HCT116 (cell line): ENCODE data around the gene BRAT1. TPM values are rescaled to one million over a fixed set of nuclear protein-coding genes. Genes with fewer than 3 reads are reported as not detected.

Experiments
- ATAC-seq: fragments of 200-7000 bp; cut with Tn5 transposase; 2 replicates; pipeline ENCODE4 v1.9.1; 2020; ENCODE audit warnings: mild to moderate bottlenecking, moderate library complexity
- BruUV-seq: library from RNA; stranded (reverse); fragments of 400-500 nt; replicated peaks from 2 replicates; lab custom pipeline; 2021; lab: Mats Ljungman, UMichigan
- CTCF ChIA-PET: fragments of 300-600 bp; sonication (Branson Sonifier 250); formaldehyde crosslinking; loops from one replicate; lab custom pipeline; 2021; ENCODE audit warnings: antibody characterized with exemption; lab: Charles Lee
- POLR2A ChIA-PET: fragments of 300-600, 350-600 bp; sonication (Branson Sonifier 250); formaldehyde crosslinking; loops from one replicate; lab custom pipeline; 2021; ENCODE audit warnings: antibody characterized with exemption; lab: Charles Lee
- RAD21 ChIA-PET, 2 experiments: fragments of 300-600 bp; sonication (Branson Sonifier 250); formaldehyde crosslinking; loops; one replicate each; lab custom pipeline; 2023; ENCODE audit warnings: low total read pairs in 2 of 2; ENCODE audit not compliant: uncharacterized antibody in 2 of 2, unreplicated experiment in 2 of 2, low non-redundant PET in 1 of 2; lab: Charles Lee
- DNase-seq: peaks from one replicate; pipeline ENCODE4 v3.0.0-alpha.2; 2010; ENCODE audit warnings: low read depth, low spot score
- H2AFZ ChIP-seq: fragments of 200-600 bp; shearing (Covaris generic), sonication (generic); 2 replicates; pipeline ENCODE4 v1.6.1; 2017; ENCODE audit warnings: low read depth, mixed run types, mixed read lengths, antibody characterized with exemption, low read length; ENCODE audit not compliant: poor library complexity, severe bottlenecking
- H3K27ac ChIP-seq: 2 replicates; pipeline ENCODE4 v1.5.1; 2012; ENCODE audit warnings: low read depth, low read length
- H3K27me3 ChIP-seq: fragments of 200-600 bp; sonication (generic); 2 replicates; pipeline ENCODE4 v1.6.1; 2016; ENCODE audit warnings: mixed run types, low read length, mixed read lengths; ENCODE audit not compliant: insufficient read depth
- H3K36me3 ChIP-seq, 2 experiments: fragments of 200-500 bp in 1 of 2; fragments of 200-600 bp in 1 of 2; sonication (Bioruptor generic) in 1 of 2; sonication (generic) in 1 of 2; 2 replicates each; pipeline versions ENCODE4 v1.5.1 to v1.6.1; 2014 to 2016; ENCODE audit warnings: low read length in 2 of 2, inconsistent platforms in 1 of 2, mixed read lengths in 1 of 2, mixed run types in 1 of 2; ENCODE audit not compliant: insufficient read depth in 2 of 2, control insufficient read depth in 1 of 2
- H3K4me1 ChIP-seq, 2 experiments: fragments of 200-600 bp in 1 of 2; sonication (generic) in 1 of 2; 2 replicates each; pipeline versions ENCODE4 v1.5.1 to v1.6.1; 2012 to 2017; ENCODE audit warnings: low read length in 2 of 2, inconsistent platforms in 1 of 2, mild to moderate bottlenecking in 1 of 2, mixed read lengths in 1 of 2, mixed run types in 1 of 2, moderate library complexity in 1 of 2; ENCODE audit not compliant: insufficient read depth in 2 of 2, control insufficient read depth in 1 of 2
- H3K4me2 ChIP-seq: fragments of 200-600 bp; sonication (generic); 2 replicates; pipeline ENCODE4 v1.6.1; 2017; ENCODE audit warnings: mixed run types, low read length, mixed read lengths
- H3K4me3 ChIP-seq, 2 experiments: fragments of 200-600 bp in 1 of 2; sonication (generic) in 1 of 2; replicated peaks in 1 of 2; 2 replicates each; pipeline ENCODE4 v1.5.1; 2011 to 2016; ENCODE audit warnings: low read length in 2 of 2, control low read depth in 1 of 2, low read depth in 1 of 2, mild to moderate bottlenecking in 1 of 2, mixed read lengths in 1 of 2, mixed run types in 1 of 2
- H3K79me2 ChIP-seq: fragments of 200-600 bp; sonication (generic); 2 replicates; pipeline ENCODE4 v1.6.1; 2017; ENCODE audit warnings: mild to moderate bottlenecking, mixed run types, low read length, moderate library complexity, mixed read lengths; ENCODE audit not compliant: insufficient read depth
- H3K9ac ChIP-seq: fragments of 200-600 bp; sonication (generic); 2 replicates; pipeline ENCODE4 v1.6.1; 2016; ENCODE audit warnings: low read length, mixed read lengths
- H3K9me2 ChIP-seq: fragments of 200-600 bp; sonication (generic), shearing (Covaris generic); 2 replicates; pipeline ENCODE4 v1.6.1; 2017; ENCODE audit warnings: mixed run types, mild to moderate bottlenecking, moderate library complexity; ENCODE audit not compliant: insufficient read depth
- H3K9me3 ChIP-seq, 2 experiments: fragments of 200-500 bp in 1 of 2; fragments of 200-600 bp in 1 of 2; sonication (Bioruptor generic) in 1 of 2; sonication (generic) in 1 of 2; 2 replicates each; pipeline ENCODE4 v1.6.1; 2014 to 2017; ENCODE audit warnings: low read length in 2 of 2, mixed read lengths in 2 of 2, inconsistent platforms in 1 of 2, low read depth in 1 of 2, mild to moderate bottlenecking in 1 of 2, mixed run types in 1 of 2, moderate library complexity in 1 of 2; ENCODE audit not compliant: control insufficient read depth in 1 of 2, insufficient read depth in 1 of 2
- H4K20me1 ChIP-seq: fragments of 200-600 bp; sonication (generic), shearing (Covaris generic); 2 replicates; pipeline ENCODE4 v1.6.1; 2017; ENCODE audit warnings: mixed run types, mild to moderate bottlenecking, moderate library complexity; ENCODE audit not compliant: insufficient read depth
- CBX3 ChIP-seq: IDR thresholded peaks from 2 replicates; pipeline ENCODE4 v1.6.1; 2012; ENCODE audit warnings: low read depth
- ELF1 ChIP-seq: IDR thresholded peaks from 2 replicates; pipeline ENCODE4 v1.6.1; 2012; ENCODE audit warnings: low read depth, borderline replicate concordance
- EZH2 ChIP-seq: fragments of 200-600 bp; sonication (generic); IDR thresholded peaks from 2 replicates; pipeline ENCODE4 v1.6.1; 2017; ENCODE audit warnings: antibody characterized with exemption, mixed run types
- FOSL1 ChIP-seq: IDR thresholded peaks from 2 replicates; pipeline ENCODE4 v1.6.1; 2012; ENCODE audit warnings: low read depth
- POLR2A ChIP-seq: IDR thresholded peaks from 2 replicates; pipeline ENCODE4 v1.7.0; 2011; ENCODE audit warnings: borderline replicate concordance; ENCODE audit not compliant: insufficient read depth, insufficient read length; ENCODE audit errors: extremely low read depth
- POLR2AphosphoS5 ChIP-seq: IDR thresholded peaks from 2 replicates; pipeline ENCODE4 v1.6.1; 2011; ENCODE audit warnings: mild to moderate bottlenecking, low read depth, low read length, moderate library complexity
- REST ChIP-seq: IDR thresholded peaks from 2 replicates; pipeline ENCODE4 v1.6.1; 2012; ENCODE audit warnings: low read depth
- SP1 ChIP-seq: IDR thresholded peaks from 2 replicates; pipeline ENCODE4 v1.6.1; 2012; ENCODE audit warnings: low read depth
- ZBTB33 ChIP-seq: IDR thresholded peaks from 2 replicates; pipeline ENCODE4 v1.6.1; 2011; ENCODE audit warnings: mild to moderate bottlenecking, low read length, moderate library complexity; ENCODE audit not compliant: insufficient replicate concordance; ENCODE audit errors: extremely low read depth
- intact Hi-C: fragments of 100-400 bp; cut with micrococcal nuclease; formaldehyde crosslinking; loops from 2 replicates; pipeline ENCODE4 v1.10.0; 2022
- total RNA-seq: library from RNA; stranded (reverse); gene quantifications from one replicate; pipeline ENCODE4 v1.2.1, GENCODE V29; 2021; ENCODE audit not compliant: unreplicated experiment

Gene BRAT1
- total RNA-seq, 1 experiment from 2014 or later: 47.6 TPM

GRCh38 chr7:2527505-2528467, 27.5 kb downstream of the BRAT1 start:
- no peaks in the 10 kb centered on the region for H4K20me1 ChIP-seq
- no peak overlapping the region for H2AFZ ChIP-seq
- no peaks in the 10 kb centered on the region for H3K9me2 ChIP-seq
- DNase-seq (no peak), ATAC-seq (no peak)
- no peaks in the 10 kb centered on the region for H3K9me3 ChIP-seq
- H3K9ac ChIP-seq: no peak overlapping the region
- TF ChIP-seq SP1: no peak
- TF ChIP-seq POLR2AphosphoS5: no peak
- no peak for TF ChIP-seq CBX3
- H3K36me3 ChIP-seq: no peaks in the 10 kb centered on the region
- H3K27ac ChIP-seq: peak overlapping the region; percentile 50
- BruUV-seq: TSS peak; percentile 33
- CTCF ChIA-PET: interaction anchor here (0.7 to 1.1 kb wide), 3 partner anchors 59 to 76 kb away, joined by 3 to 4 read pairs (median 3); no protein-coding TSS in a partner anchor
- H3K4me1 ChIP-seq: peaks cover 61 to 69% of the 10 kb centered on the region in 2 experiments
- RAD21 ChIA-PET: interaction anchor here in 1 of 2 experiments (0.7 kb wide), 1 partner anchor 61 kb away, joined by 3 read pairs; no protein-coding TSS in a partner anchor
- POLR2A ChIA-PET: interaction anchor here (0.7 to 1.2 kb wide), 2 partner anchors 43 to 59 kb away, joined by 4 read pairs; no protein-coding TSS in a partner anchor
- peak overlapping the region; percentile 62 for H3K4me2 ChIP-seq
- H3K27me3 ChIP-seq: no peaks in the 10 kb centered on the region
- intact Hi-C loops: no loop called here
- no peak overlapping the region for H3K4me3 ChIP-seq
- H3K79me2 ChIP-seq: no peaks in the 10 kb centered on the region

GRCh38 chr7:2526659-2527504, 28.4 kb downstream of the BRAT1 start:
- peak overlapping the region; percentile 50; the same call in 1 of the 2 replicates for H3K27ac ChIP-seq
- BruUV-seq: no TSS peak
- no peak overlapping the region for H2AFZ ChIP-seq
- H3K4me2 ChIP-seq: peak overlapping the region; percentile 62
- DNase-seq (no peak), ATAC-seq (no peak)
- no peaks in the 10 kb centered on the region for H3K36me3 ChIP-seq
- no peaks in the 10 kb centered on the region for H3K9me2 ChIP-seq
- intact Hi-C loops: no loop called here
- H4K20me1 ChIP-seq: no peaks in the 10 kb centered on the region
- H3K9ac ChIP-seq: no peak overlapping the region
- peaks cover 69 to 78% of the 10 kb centered on the region in 2 experiments for H3K4me1 ChIP-seq
- no peaks in the 10 kb centered on the region for H3K27me3 ChIP-seq
- ChIA-PET CTCF (interaction anchor here (1.0 to 1.1 kb wide), 2 partner anchors 58 to 75 kb away, joined by 3 to 4 read pairs; no protein-coding TSS in a partner anchor), POLR2A (interaction anchor here (1.2 kb wide), 1 partner anchor 58 kb away, joined by 4 read pairs; no protein-coding TSS in a partner anchor), RAD21 (no interaction called here)
- H3K9me3 ChIP-seq: no peaks in the 10 kb centered on the region
- no peak overlapping the region for H3K4me3 ChIP-seq
- H3K79me2 ChIP-seq: 0 out of 2 replicates have a peak, but pooled peaks cover 2% of the 10 kb centered on the region
- no peak for TF ChIP-seq REST
- no peak for TF ChIP-seq POLR2AphosphoS5
- TF ChIP-seq ZBTB33: no peak
- no peak for TF ChIP-seq POLR2A
- TF ChIP-seq ELF1: no peak
- no peak for TF ChIP-seq FOSL1
- no peak for TF ChIP-seq EZH2
